SU-DHL-6 (cell line): Measurements from ENCODE around the gene BASP1.

Experiments used
- H2AFZ ChIP-seq: fragments of 200-600 bp; sonication (generic); 2 replicates; pipeline ENCODE4 v1.6.1; 2014; ENCODE audit warnings: low read depth, mild to moderate bottlenecking, moderate library complexity, mixed read lengths, antibody characterized with exemption, low read length; ENCODE audit not compliant: severe bottlenecking
- H3F3A ChIP-seq: fragments of 200-600 bp; shearing (Covaris generic); 2 replicates; pipeline ENCODE4 v1.6.0; 2016; ENCODE audit warnings: antibody characterized with exemption, mild to moderate bottlenecking; ENCODE audit not compliant: insufficient read depth
- H3K27ac ChIP-seq: fragments of 200-600 bp; sonication (generic); 2 replicates; pipeline ENCODE4 v1.5.1; 2016; ENCODE audit warnings: low read depth, mild to moderate bottlenecking, low read length, moderate library complexity, mixed read lengths
- H3K27me3 ChIP-seq: fragments of 200-600 bp; sonication (generic), shearing (Covaris generic); 2 replicates; pipeline ENCODE4 v1.6.0; 2014; ENCODE audit warnings: mild to moderate bottlenecking, low read length
- H3K36me3 ChIP-seq: fragments of 200-600 bp; sonication (generic); 2 replicates; pipeline ENCODE4 v1.6.1; 2014; ENCODE audit warnings: mild to moderate bottlenecking, low read length, mixed read lengths
- H3K4me2 ChIP-seq: fragments of 300-600, 200-600 bp; shearing (Covaris generic), sonication (generic); 2 replicates; pipeline ENCODE4 v1.6.0; 2014; ENCODE audit warnings: low read length, low read depth, mild to moderate bottlenecking; ENCODE audit not compliant: poor library complexity, severe bottlenecking
- H3K4me3 ChIP-seq: fragments of 200-600 bp; sonication (generic); 2 replicates; pipeline ENCODE4 v1.5.1; 2014; ENCODE audit warnings: antibody characterized with exemption, low read length, mild to moderate bottlenecking, mixed read lengths; ENCODE audit not compliant: insufficient read depth, poor library complexity, severe bottlenecking
- H3K79me2 ChIP-seq: fragments of 200-600 bp; sonication (generic); 2 replicates; pipeline ENCODE4 v1.6.1; 2014; ENCODE audit warnings: mild to moderate bottlenecking, low read length, moderate library complexity; ENCODE audit not compliant: insufficient read depth
- H3K9ac ChIP-seq: fragments of 200-600 bp; sonication (generic); 2 replicates; pipeline ENCODE4 v1.7.0; 2014; ENCODE audit warnings: mild to moderate bottlenecking, low read length
- H3K9me2 ChIP-seq: fragments of 200-600 bp; sonication (generic); replicated peaks from 2 replicates; pipeline ENCODE4 v1.6.1; 2014; ENCODE audit warnings: low read length; ENCODE audit not compliant: insufficient read depth
- H3K9me3 ChIP-seq: fragments of 200-600 bp; sonication (generic); 2 replicates; pipeline ENCODE4 v1.6.1; 2014; ENCODE audit warnings: low read length, mixed read lengths; ENCODE audit not compliant: insufficient read depth
- H4K20me1 ChIP-seq: fragments of 200-600 bp; sonication (generic); 2 replicates; pipeline ENCODE4 v1.6.1; 2014; ENCODE audit warnings: low read depth, mild to moderate bottlenecking, antibody characterized with exemption, low read length, moderate library complexity, mixed read lengths
- CTCF ChIP-seq: fragments of 200-600 bp; sonication (generic); IDR thresholded peaks from one replicate; pipeline ENCODE4 v1.5.1; 2017; ENCODE audit warnings: antibody characterized with exemption, mild to moderate bottlenecking, low read length, moderate library complexity; ENCODE audit not compliant: insufficient read depth, poor library complexity, severe bottlenecking
- EZH2phosphoT487 ChIP-seq: fragments of 200-600 bp; sonication (generic), shearing (Covaris generic); conservative IDR thresholded peaks from 2 replicates; pipeline ENCODE4 v1.6.1; 2018; ENCODE audit warnings: mild to moderate bottlenecking, antibody characterized with exemption, low read length, moderate library complexity, mixed read lengths

Gene BASP1

GRCh38 chr5:17182981-17183380 is 34.5 kb upstream of the BASP1 start:
- no peak overlapping the region for H2AFZ ChIP-seq
- H3K9me2 ChIP-seq, result no peaks in the 10 kb centered on the region
- H3K4me3 ChIP-seq, result no peak overlapping the region
- no peaks in the 10 kb centered on the region for H3F3A ChIP-seq
- H3K36me3 ChIP-seq, result no peaks in the 10 kb centered on the region
- H3K4me2 ChIP-seq, result no peak overlapping the region
- TF ChIP-seq CTCF (no peak), EZH2phosphoT487 (no peak)
- H3K27me3 ChIP-seq, result no peaks in the 10 kb centered on the region
- H4K20me1 ChIP-seq, result no peaks in the 10 kb centered on the region
- no peaks in the 10 kb centered on the region for H3K9me3 ChIP-seq
- no peak overlapping the region for H3K9ac ChIP-seq
- no peak overlapping the region for H3K27ac ChIP-seq
- H3K79me2 ChIP-seq, result no peaks in the 10 kb centered on the region

- TF ChIP-seq CTCF (no peak), EZH2phosphoT487 (no peak)
- no peaks in the 10 kb centered on the region for H3K79me2 ChIP-seq
- H3K27me3 ChIP-seq, result no peaks in the 10 kb centered on the region
- no peak overlapping the region for H3K27ac ChIP-seq
- no peak overlapping the region for H3K4me2 ChIP-seq
- H3K9me3 ChIP-seq, result no peaks in the 10 kb centered on the region
- H3K9ac ChIP-seq, result no peak overlapping the region
- H3K36me3 ChIP-seq, result no peaks in the 10 kb centered on the region
- H2AFZ ChIP-seq, result no peak overlapping the region
- no peak overlapping the region for H3K4me3 ChIP-seq
- H4K20me1 ChIP-seq, result no peaks in the 10 kb centered on the region
- H3F3A ChIP-seq, result no peaks in the 10 kb centered on the region
- H3K9me2 ChIP-seq, result no peaks in the 10 kb centered on the region
Observed at GRCh38 chr5:17183831-17184230, 33.6 kb upstream of the BASP1 start.

- Histone ChIP-seq H3K79me2 (no peaks in the 10 kb centered on the region), H3K27me3 (no peaks in the 10 kb centered on the region), H3F3A (peaks cover under 1% of the 10 kb centered on the region; the same call in 1 of the 2 replicates), H3K9me2 (no peaks in the 10 kb centered on the region), H3K27ac (no peak overlapping the region), H3K4me3 (no peak overlapping the region), H3K9me3 (no peaks in the 10 kb centered on the region), H4K20me1 (no peaks in the 10 kb centered on the region), H3K9ac (no peak overlapping the region), H3K36me3 (no peaks in the 10 kb centered on the region), H2AFZ (no peak overlapping the region), H3K4me2 (no peak overlapping the region)
- no peak for TF ChIP-seq EZH2phosphoT487
- TF ChIP-seq CTCF, result no peak
Observed at GRCh38 chr5:17184588-17184987, 32.8 kb upstream of the BASP1 start.
